GM19328 (cell line): Measurements from ENCODE around the gene RGS13.

ENCODE experiments used
- ATAC-seq: cut with Tn5 transposase; IDR thresholded peaks from one replicate; pipeline ENCODE4 v1.9.1; 2021; ENCODE audit warnings: mild to moderate bottlenecking, moderate library complexity; ENCODE audit not compliant: unreplicated experiment

RGS13 gene

DNA sequence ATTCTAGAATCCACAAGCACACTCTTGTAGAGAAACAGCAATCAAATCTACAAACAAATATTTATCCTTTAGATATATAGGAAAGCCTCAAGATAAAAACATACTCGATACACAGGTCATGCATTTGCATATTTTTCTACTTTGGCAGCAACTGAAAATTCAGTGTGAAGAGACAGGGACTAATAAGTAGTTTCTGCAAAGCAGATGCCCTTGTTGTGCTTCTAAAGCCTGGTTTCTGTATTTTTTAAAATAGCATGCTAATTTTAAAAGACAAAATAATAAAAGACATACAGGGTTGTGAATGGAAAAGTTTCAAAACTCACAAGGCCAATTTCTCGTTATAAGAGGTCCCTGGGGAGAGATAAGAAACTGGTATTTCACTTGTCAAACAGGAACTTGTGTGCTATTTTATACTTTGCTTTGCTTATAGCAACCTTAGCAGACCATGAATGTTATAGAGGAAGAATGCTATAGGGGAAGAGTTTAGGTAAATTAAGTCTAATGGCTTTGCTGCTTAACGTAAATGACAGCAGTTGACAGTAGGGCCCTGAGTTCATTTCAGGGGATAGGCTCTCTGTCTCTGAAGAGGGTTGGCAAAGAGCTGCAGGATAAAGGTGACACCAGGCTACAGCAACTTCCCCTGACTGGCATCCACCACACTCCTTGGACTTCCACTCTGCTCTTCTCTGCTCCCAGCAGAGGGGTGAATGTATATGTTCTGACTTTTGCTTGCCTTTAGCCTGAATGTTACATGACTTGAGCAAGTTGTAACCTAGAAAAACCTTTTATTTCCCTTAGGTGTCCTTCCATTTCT is 9.4 kb upstream of the RGS13 start:
- peak; percentile 85 for ATAC-seq

DNA sequence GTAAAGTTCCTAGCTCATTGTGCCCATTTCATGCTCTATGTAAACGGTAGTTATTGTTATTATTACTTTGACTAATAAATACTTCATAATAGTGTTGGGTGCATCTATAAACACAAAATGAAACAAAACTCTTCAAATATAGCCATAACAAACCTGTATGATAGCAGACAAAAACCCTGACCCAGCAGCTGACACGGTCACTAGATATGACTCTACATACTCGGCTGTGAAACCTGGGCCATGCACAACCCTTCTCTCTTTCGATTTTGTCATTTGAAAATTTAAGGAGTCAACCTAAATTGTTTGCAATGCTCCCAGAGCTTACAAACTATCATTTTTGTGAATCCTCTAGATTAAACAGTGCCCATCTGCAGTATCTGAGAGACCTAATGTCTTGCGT is 8.0 kb upstream of the RGS13 start:
- ATAC-seq: no peak

DNA sequence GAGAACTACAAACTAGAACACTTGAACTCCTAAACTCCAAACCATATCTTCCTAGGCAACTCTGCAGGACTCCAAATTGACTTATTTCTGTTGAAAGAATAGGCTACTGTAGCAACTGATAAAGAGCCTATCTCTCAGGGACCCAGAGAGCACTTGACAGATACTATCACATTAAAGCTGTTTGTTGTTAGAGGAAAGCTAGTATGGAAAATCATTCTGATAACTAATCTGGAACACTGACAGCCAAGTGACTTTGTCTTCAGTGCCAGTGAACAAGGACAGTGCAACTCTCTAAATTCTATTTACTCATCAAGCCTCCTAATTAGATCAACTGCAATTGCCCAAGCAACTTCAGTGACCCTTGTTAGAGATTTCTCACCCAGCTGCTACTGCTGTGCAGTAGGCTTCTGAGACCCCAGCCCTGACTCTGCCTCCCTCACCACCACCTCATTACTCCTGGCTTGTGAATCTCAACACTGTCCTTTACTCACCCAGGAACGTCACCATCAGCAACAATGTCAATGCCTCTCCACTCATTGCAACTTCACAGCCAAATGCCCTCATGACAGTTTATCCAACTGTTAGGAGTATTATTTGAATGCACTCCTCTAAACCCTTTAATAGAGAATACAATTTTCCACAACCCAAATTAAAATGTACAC is 7.4 kb upstream of the RGS13 start:
- ATAC-seq: no peak

GRCh38 chr1:192629612-192630011 is 6.3 kb upstream of the RGS13 start:
- no peak for ATAC-seq

- no peak for ATAC-seq
Observed at GRCh38 chr1:192630521-192631287, 5.2 kb upstream of the RGS13 start.

- no peak for ATAC-seq
Observed at GRCh38 chr1:192631749-192632148, 4.2 kb upstream of the RGS13 start.

DNA sequence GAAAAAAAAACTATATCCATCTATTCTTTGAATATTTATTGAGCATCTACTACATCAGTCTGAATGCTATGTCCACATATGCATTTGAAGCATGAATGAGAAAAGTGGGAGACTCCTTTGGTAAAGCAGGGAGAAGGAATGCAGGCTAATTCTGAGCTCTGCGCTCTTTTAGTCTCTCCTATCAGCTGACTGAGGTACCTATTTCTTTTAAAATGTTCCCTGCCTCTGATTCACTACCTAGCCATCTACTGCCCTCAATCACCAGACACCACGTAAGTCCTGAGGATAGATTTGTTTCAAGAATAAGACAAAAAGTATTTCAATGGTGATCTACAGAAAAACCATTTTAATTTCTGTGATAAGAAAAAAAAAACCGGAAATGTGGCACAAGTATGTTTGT is 3.8 kb upstream of the RGS13 start:
- no peak for ATAC-seq

DNA sequence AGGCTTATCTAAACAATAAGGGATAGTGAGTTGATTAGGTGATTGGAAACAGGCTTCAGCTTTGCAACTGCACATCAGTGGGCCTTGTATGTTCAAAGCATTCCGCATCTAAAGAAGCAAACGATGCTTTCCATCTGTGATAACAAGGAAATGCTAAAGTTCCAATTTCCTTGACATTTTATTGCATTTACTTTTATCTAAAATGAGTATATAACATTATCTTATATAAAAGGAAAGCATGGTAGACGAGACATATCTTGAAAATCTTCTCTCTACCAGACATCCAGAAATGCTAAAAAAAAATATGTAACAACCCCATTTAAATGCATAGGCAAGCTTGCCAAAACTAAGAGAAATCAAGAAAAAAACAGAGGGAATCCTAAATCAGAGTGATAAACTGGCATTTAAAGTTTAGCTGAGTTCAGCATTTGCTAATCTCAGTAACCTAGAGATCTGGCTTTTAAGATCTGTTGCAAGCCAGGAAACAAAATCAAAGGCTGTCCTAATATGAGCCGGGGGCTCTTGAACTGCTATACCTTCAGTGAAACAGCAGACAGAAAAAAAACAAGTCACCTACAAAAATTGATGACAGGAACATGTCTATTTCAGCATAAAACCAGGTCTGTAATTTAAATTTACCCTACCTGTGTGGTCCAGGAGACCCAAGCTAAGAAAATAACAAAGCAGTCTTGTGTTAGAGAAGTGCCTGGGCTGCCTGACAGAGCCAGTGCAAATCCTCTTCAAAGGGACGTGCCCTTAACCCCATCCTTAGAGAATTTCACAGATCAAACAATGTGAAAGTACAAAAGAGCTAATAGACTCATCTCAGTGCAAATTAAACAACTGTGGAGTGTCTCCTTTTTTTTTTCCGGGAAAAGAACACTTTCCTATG is 3.1 kb upstream of the RGS13 start:
- ATAC-seq: no peak

DNA sequence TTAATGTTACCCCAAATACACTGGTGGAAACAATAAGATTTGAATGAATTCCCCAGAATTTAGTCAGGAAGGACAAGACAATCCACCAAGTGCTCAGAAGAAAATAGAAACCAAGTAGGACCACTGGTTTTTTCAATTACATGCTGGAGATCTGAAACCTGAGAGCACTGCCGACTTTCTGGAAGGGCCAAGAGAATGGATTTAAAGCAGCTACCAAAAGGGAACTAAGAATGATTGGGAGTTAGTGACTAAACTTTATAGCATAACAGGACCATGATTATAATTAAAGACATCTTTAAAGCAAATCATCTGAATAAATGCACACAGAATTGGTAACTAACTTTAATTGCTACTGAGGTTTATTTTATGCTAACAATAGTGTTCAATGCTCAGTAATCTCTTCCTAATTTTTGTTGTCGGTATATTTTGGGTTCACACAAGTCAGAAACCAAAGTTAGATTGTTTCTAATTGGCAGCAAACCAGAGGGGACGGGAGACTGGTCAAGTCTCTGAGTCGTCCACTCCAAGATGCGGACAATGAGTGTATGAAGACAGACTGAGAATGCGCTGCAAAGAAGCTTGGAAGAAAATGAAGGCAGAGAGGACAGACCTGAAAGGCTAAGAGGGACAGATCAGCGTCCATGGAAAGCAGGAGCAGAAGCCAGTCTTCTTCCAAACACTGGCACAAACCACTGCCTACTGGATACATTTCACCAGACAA is 2.3 kb upstream of the RGS13 start:
- no peak for ATAC-seq

- no peak for ATAC-seq
Observed at GRCh38 chr1:192635041-192635440, 906 bp upstream of the RGS13 start.

DNA sequence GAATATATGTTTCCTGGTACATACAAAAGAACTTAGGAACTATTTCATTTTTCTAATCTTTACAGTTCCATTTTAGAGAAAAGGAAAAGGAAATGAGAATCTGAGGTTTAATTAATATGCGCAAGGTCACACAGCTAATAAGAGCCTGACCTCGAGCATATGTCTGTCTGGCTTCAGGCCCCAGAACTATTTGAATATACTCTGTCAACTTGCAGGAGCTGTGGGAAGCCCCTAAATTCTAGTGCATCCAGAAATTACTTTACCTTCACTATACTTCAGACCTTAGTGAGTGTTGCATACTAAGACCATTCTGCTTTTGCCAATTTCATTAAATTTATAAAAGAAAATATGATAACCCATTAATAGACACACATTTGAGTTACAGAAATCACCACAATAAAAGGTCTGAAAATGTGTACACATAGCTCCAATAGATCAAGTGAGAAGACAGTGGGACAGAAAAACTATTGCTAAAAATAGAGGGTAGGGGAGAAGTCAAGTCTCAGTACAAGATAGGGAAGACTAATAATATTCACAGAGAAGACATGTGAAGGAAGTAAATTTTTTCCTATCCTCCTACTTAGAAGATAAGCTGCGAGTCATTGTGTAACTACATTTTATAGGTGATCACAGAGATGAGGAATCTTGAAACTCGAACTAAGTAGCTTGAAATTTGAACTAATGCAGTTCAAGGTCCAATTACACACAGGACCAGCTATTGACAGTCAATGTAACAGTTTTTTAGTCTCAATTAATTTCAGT is 3.8 kb downstream of the RGS13 start:
- peak; percentile 59 for ATAC-seq

DNA sequence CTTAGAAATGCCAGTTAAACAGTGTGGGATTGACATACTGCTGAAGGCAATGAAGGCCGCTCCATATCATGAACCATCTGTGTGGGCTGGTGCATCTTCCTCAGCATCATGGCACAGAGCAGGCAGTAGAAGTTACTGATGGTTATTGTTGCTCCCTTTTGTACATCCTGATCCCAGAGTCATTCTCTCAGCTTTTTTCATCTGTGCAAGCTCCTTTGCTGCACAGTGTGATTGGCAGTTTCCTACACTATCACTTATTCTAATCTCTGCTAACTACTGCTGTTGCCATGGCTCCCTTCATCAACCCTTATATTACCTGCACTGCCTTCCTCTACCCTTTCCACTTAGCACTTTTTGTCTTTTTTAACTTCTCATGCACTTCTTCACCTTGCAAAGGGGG is 16.2 kb downstream of the RGS13 start:
- no peak for ATAC-seq

GRCh38 chr1:192654120-192654519 is 18.2 kb downstream of the RGS13 start:
- ATAC-seq: no peak

DNA sequence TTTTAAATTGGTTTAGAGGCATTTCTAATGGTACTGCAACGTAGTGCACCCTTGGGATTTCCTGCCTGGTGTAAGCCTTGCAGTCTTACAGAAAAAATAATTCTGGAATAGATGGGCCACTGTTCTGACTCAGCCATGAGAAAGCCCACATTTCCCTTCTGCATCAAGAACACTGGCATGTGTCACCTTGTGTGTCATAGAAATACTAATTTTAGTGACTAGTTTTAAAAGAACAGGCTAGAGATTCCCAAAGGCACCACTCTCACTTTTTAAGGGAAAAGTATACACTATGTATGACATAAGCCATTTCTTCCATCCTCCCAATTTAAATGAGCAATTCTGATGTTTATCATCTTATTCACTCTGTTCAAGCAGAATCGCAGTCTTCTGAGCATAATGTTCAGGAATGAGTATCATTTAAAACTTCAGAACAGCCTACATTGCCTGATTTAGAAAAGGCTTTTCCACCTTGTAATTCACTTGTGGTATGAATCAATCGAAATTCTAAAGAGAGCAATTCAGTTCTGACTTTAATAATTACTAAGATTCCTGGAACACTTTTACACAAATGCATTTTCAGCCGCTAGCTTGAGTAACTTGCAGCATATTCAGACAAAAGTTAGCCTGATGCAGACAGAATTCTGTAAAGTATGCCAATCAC is 18.8 kb downstream of the RGS13 start:
- no peak for ATAC-seq

DNA sequence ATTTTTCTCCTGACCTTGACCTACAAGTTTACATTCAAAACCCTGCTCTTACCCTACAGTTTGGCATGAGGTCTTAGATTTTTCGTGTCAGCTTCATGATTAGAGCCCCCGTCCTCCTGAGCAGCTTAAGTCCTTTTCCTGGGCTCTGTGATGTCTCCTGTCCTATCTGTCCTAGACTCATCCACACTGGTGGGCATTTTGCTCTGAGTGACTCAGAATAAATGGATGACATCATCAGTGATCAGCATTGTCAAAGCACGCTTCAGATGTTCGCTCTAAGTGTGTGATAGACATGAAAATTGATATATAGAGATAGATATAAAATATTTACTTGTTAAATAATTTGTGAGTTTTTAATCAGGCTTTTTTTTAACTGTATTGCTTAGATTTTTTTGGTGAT is 21.8 kb downstream of the RGS13 start:
- ATAC-seq: no peak

DNA sequence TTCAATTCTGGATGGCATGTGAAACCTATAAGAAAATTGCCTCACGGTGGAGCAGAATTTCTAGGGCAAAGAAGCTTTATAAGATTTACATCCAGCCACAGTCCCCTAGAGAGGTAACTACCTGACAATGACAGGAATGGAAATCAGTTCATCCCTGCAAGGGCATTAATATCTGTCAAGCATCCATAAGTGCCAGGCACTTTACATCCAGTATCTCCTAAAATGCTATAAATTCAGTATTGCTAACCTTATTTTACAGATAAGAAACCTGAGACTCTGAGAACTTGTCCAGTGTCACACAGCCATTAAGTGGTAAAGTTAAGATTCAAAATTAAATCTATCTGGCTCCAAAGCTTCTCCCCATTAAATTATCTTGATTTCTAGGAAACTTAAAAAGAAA is 22.3 kb downstream of the RGS13 start:
- no peak for ATAC-seq

DNA sequence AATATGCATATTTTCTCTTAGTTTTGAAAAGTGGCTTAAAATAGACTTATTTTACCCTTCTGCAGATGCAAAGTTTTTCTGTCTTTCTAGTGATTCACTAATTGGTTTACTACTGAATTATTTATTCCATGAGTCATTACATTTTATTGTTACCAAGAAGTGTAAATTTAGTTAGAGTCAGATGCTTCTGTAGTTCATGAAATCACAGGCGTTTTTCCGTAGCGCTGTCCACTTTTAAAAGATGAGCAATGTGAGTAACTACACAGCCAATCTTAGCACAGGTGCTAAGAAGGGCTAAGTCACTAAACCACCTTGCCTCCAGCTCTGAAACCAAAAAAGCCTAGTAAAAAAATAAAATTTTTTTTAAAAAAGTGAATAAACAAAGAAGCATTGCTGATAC is 24.7 kb downstream of the RGS13 start:
- no peak for ATAC-seq

DNA sequence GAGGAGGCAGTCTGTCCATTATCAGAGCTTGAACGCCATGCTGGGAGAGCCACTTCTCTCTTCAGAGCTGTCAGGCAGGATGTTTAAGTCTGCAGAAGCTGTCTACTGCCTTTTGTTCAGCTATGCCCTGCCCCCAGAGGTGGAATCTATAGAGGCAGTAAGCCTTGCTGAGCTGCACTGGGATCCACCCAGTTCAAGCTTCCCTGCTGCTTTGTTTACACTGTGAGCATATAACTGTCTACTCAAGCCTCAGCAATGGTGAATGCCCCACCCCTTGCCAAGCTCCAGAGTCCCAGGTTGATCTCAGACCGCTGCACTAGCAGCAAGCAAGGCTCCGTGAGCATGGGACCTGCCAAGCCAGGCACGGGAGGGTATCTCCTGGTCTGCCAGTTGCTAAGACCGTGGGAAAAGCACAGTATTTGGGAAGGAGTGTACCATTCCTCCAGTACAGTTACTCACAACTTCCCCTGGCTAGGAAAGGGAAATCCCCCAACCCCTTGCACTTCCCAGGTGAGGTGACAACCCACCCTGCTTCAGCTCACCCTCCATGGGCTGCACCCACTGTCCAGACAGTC is 32.5 kb downstream of the RGS13 start:
- ATAC-seq: no peak

GRCh38 chr1:192669174-192669573 is 33.2 kb downstream of the RGS13 start:
- no peak for ATAC-seq
